NB4 (cell line): ENCODE measurements around the gene CLNK.
A peak's percentile ranks its signal among the peaks of the same experiment; 100 is the strongest.

Experiments
- DNase-seq: peaks from one replicate; pipeline ENCODE4 v3.0.0; 2010; ENCODE audit warnings: low read depth
- H3K4me3 ChIP-seq: one replicate; pipeline ENCODE4 v1.5.1; 2011; ENCODE audit warnings: mild to moderate bottlenecking, low read depth, low read length, moderate library complexity
- CTCF ChIP-seq: IDR thresholded peaks from one replicate; pipeline ENCODE4 v1.5.1; 2012; ENCODE audit warnings: low read depth, low read length
- MAX ChIP-seq: IDR thresholded peaks from 2 replicates; pipeline ENCODE4 v1.6.1; 2011; ENCODE audit warnings: low read depth, low read length
- MYC ChIP-seq: IDR thresholded peaks from 2 replicates; pipeline ENCODE4 v1.6.1; 2011; ENCODE audit warnings: low read depth, low read length
- POLR2A ChIP-seq: IDR thresholded peaks from 2 replicates; pipeline ENCODE4 v1.6.1; 2011; ENCODE audit warnings: mild to moderate bottlenecking; ENCODE audit not compliant: insufficient read length; ENCODE audit errors: extremely low read depth

CLNK gene

GRCh38 chr4:10569491-10569890 is 115.1 kb downstream of the CLNK start:
- DNase-seq = no peak
- no peak overlapping the region for H3K4me3 ChIP-seq
- TF ChIP-seq CTCF (no peak), POLR2A (no peak), MAX (no peak), MYC (no peak)

- no peak for TF ChIP-seq MAX
- TF ChIP-seq CTCF = no peak
- no peak for TF ChIP-seq MYC
- no peak for TF ChIP-seq POLR2A
- DNase-seq = no peak
- no peak overlapping the region for H3K4me3 ChIP-seq
These were observed 116.8 kb downstream of the CLNK start for GRCh38 chr4:10567766-10568165.

GRCh38 chr4:10565166-10565780 is 119.3 kb downstream of the CLNK start:
- TF ChIP-seq POLR2A (no peak), MAX (no peak), MYC (no peak), CTCF (no peak)
- no peak overlapping the region for H3K4me3 ChIP-seq
- no peak for DNase-seq

- no peak overlapping the region for H3K4me3 ChIP-seq
- DNase-seq = peak; percentile 69
These were observed 129.9 kb downstream of the CLNK start for GRCh38 chr4:10554694-10555093.

GRCh38 chr4:10554121-10554520 is 130.4 kb downstream of the CLNK start:
- no peak overlapping the region for H3K4me3 ChIP-seq
- no peak for DNase-seq
- TF ChIP-seq POLR2A (no peak), MAX (no peak), MYC (no peak)

More at GRCh38 chr4:10554694-10555093, 129.9 kb downstream of the CLNK start:
- no peak for TF ChIP-seq MAX
- peak; percentile 92 for TF ChIP-seq CTCF

GRCh38 chr4:10552591-10553280 is 131.8 kb downstream of the CLNK start:
- H3K4me3 ChIP-seq = no peak overlapping the region
- DNase-seq = no peak
- TF ChIP-seq CTCF (no peak), MAX (no peak), MYC (no peak), POLR2A (no peak)
